ENCODE data around the gene C8G.
A peak's percentile ranks its signal among the peaks of the same experiment; 100 is the strongest.

The C8G gene

GRCh38 chr9:136944519-136945332 lies at the start of gene C8G, which contains the start of gene FBXW5:
Gene C8G, plus strand, starts transcription at chr9:136945243. Its CDS starts 78 bp downstream, at chr9:136945321.
Gene FBXW5, minus strand, starts transcription at chr9:136944738. Its CDS starts 655 bp downstream, at chr9:136944083.
- H3K4me3 ChIP-seq (ENCODE audit: low read depth, low read length) = peak within 1 kb of the TSS; percentile 75
- TF ChIP-seq CTCF (IDR thresholded peaks at IDR 0.05; ENCODE audit: low read depth, low read length, missing control alignments) = peak; percentile 93
- peak; percentile 77 for DNase-seq (ENCODE audit: low read depth)
- in situ Hi-C loops (cut with HindIII; ENCODE audit: low sequenced_read_pairs) = no loop called here

GRCh38 chr9:136896027-136896426 lies 49.0 kb upstream of the C8G start:
- H3K4me3 ChIP-seq (ENCODE audit: low read depth, low read length) = no peak overlapping the region
- TF ChIP-seq CTCF (IDR thresholded peaks at IDR 0.05; ENCODE audit: low read depth, low read length, missing control alignments) = no peak

DNA sequence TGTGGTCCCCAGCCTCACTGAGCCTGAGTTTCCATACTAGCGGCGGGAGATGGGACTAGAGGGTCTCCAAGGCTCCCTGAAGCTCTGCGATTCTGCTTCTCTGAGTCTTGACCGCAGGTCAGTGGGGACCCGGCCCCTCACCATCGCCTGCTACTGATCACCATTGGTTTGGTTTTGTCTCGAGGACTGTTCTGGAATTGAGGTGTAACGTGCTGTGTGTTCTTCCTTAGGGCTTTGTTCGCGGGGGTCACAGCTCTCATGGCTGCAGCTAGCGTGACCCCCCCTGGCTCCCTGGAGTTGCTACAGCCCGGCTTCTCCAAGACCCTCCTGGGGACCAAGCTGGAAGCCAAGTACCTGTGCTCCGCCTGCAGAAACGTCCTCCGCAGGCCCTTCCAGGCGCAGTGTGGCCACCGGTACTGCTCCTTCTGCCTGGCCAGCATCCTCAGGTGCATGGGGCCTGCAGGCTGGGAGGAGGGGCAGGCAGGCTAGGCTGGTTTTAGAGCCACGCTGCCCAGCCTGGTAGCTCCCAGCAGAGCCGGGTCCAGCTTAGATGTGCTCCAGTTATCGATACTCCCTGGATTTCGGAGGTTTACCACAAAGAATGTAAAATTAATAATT lies 46.5 kb upstream of the C8G start:
- no peak for DNase-seq (ENCODE audit: low read depth)
- in situ Hi-C loops (cut with HindIII; ENCODE audit: low sequenced_read_pairs) = no loop called here
- H3K4me3 ChIP-seq (ENCODE audit: low read depth, low read length) = no peak overlapping the region
- no peak for TF ChIP-seq CTCF (IDR thresholded peaks at IDR 0.05; ENCODE audit: low read depth, low read length, missing control alignments)

More at GRCh38 chr9:136896027-136896426, 49.0 kb upstream of the C8G start:
- DNase-seq (ENCODE audit: low read depth) = no peak
- in situ Hi-C loops (cut with HindIII; ENCODE audit: low sequenced_read_pairs) = no loop called here

- H3K4me3 ChIP-seq (ENCODE audit: low read depth, low read length) = no peak overlapping the region
- TF ChIP-seq CTCF (IDR thresholded peaks at IDR 0.05; ENCODE audit: low read depth, low read length, missing control alignments) = no peak
- no peak for DNase-seq (ENCODE audit: low read depth)
- in situ Hi-C loops (cut with HindIII; ENCODE audit: low sequenced_read_pairs) = no loop called here
These were observed 45.8 kb upstream of the C8G start for GRCh38 chr9:136899196-136899595.

DNA sequence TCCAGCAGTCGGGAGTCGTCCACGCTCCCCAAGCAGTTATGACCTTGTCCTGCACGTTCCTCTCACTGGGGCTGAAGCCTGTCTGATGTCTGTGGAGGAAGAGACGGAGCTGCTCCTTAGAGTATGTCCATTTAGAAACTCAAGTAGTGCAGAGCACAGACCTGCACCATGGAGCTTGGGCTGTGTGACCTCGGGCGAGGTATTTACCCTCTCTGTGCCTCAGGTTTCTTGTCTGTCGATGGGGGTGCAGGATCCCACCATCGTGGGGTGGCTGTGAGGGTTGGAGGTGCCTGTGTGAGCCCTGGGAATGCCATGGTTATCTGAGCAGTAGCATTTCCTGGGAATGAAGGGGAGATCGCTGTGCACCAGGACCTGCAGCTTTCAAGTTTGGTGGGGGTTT lies 44.5 kb upstream of the C8G start:
- H3K4me3 ChIP-seq (ENCODE audit: low read depth, low read length) = no peak overlapping the region
- in situ Hi-C loops (cut with HindIII; ENCODE audit: low sequenced_read_pairs) = no loop called here
- no peak for DNase-seq (ENCODE audit: low read depth)
- TF ChIP-seq CTCF (IDR thresholded peaks at IDR 0.05; ENCODE audit: low read depth, low read length, missing control alignments) = no peak

- no peak for TF ChIP-seq CTCF (IDR thresholded peaks at IDR 0.05; ENCODE audit: low read depth, low read length, missing control alignments)
- in situ Hi-C loops (cut with HindIII; ENCODE audit: low sequenced_read_pairs) = no loop called here
- no peak overlapping the region for H3K4me3 ChIP-seq (ENCODE audit: low read depth, low read length)
- no peak for DNase-seq (ENCODE audit: low read depth)
These were observed 44.0 kb upstream of the C8G start for GRCh38 chr9:136900988-136901515.
